Effector CD8-positive, alpha-beta T cell (primary cell): Measurements from ENCODE around the gene CALN1.

Experiments
- DNase-seq: peaks from one replicate; lab custom pipeline; 2025; lab: John Stamatoyannopoulos, UW

CALN1 gene

GRCh38 chr7:72183835-72184234 lies 228.3 kb downstream of the CALN1 start:
- DNase-seq: no peak

- DNase-seq: no peak
Observed at GRCh38 chr7:72182036-72182435, 230.1 kb downstream of the CALN1 start.

GRCh38 chr7:72176875-72177274 lies 235.3 kb downstream of the CALN1 start:
- no peak for DNase-seq

GRCh38 chr7:72170475-72170874 lies 241.7 kb downstream of the CALN1 start:
- no peak for DNase-seq

GRCh38 chr7:72163271-72163670 lies 248.9 kb downstream of the CALN1 start:
- no peak for DNase-seq

GRCh38 chr7:72161534-72161933 lies 250.6 kb downstream of the CALN1 start:
- no peak for DNase-seq

GRCh38 chr7:72159911-72160310 lies 252.2 kb downstream of the CALN1 start:
- no peak for DNase-seq

- no peak for DNase-seq
Observed at GRCh38 chr7:72156671-72157070, 255.5 kb downstream of the CALN1 start.

- DNase-seq: no peak
Observed at GRCh38 chr7:72153132-72153512, 259.0 kb downstream of the CALN1 start.

- DNase-seq: no peak
Observed at GRCh38 chr7:72152161-72153131, 259.7 kb downstream of the CALN1 start.

- DNase-seq: no peak
Observed at GRCh38 chr7:72140566-72140965, 271.6 kb downstream of the CALN1 start.

GRCh38 chr7:72127136-72127535 lies 285.0 kb downstream of the CALN1 start:
- no peak for DNase-seq

GRCh38 chr7:72123913-72124312 lies 288.2 kb downstream of the CALN1 start:
- DNase-seq: no peak

GRCh38 chr7:72118366-72118765 lies 293.8 kb downstream of the CALN1 start:
- no peak for DNase-seq

- DNase-seq: no peak
Observed at GRCh38 chr7:72114129-72114528, 298.0 kb downstream of the CALN1 start.

GRCh38 chr7:72112992-72113391 lies 299.1 kb downstream of the CALN1 start:
- no peak for DNase-seq

GRCh38 chr7:72112530-72112929 lies 299.6 kb downstream of the CALN1 start:
- no peak for DNase-seq

- no peak for DNase-seq
Observed at GRCh38 chr7:72111086-72111485, 301.1 kb downstream of the CALN1 start.

- no peak for DNase-seq
Observed at GRCh38 chr7:72109566-72109965, 302.6 kb downstream of the CALN1 start.

- no peak for DNase-seq
Observed at GRCh38 chr7:72106405-72106804, 305.7 kb downstream of the CALN1 start.

GRCh38 chr7:72101444-72101843 lies 310.7 kb downstream of the CALN1 start:
- DNase-seq: no peak

- DNase-seq: no peak
Observed at GRCh38 chr7:72099784-72100183, 312.4 kb downstream of the CALN1 start.

GRCh38 chr7:72098807-72099580 lies 313.1 kb downstream of the CALN1 start:
- DNase-seq: no peak
